Measurements from ENCODE around the gene SPTLC2. TPM values are rescaled to one million over a fixed set of nuclear protein-coding genes. Genes with fewer than 3 reads are reported as not detected.

The SPTLC2 gene
- total RNA-seq, 1 donor from 2014 or later, result 33.0 TPM

GRCh38 chr14:77610553-77610952 is 5.9 kb downstream of the SPTLC2 start:
- no peak for TF ChIP-seq CTCF (IDR thresholded peaks at IDR 0.05; ENCODE audit: insufficient read depth, low read length, poor library complexity, severe bottlenecking)
- DNase-seq (ENCODE audit: low read depth), result no peak
- no peak overlapping the region for H3K4me3 ChIP-seq (ENCODE audit: low read depth, low read length)
- no peaks in the 10 kb centered on the region for H3K27me3 ChIP-seq (ENCODE audit: control insufficient read depth, insufficient read depth, low read length)
- no peaks in the 10 kb centered on the region for H3K36me3 ChIP-seq (ENCODE audit: control insufficient read depth, insufficient read depth, low read length)

DNA sequence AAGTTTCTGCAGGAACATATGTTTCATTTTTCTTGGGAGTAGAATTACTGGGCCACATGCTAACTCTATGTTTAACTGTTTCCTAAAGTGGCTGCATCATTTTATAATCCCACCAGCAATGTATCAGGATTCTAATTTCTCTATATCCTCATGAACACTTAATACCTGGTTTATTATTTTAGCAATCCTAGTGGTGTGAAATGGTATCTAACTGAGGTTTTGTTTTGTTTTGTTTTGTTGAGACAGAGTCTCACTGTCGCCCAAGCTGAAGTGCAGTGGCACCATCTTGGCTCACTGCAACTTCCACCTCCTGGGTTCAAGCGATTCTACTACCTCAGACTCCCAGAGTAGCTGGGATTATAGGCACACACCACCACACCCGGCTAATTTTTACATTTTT is 6.5 kb downstream of the SPTLC2 start:
- DNase-seq (ENCODE audit: low read depth), result no peak
- no peak for TF ChIP-seq CTCF (IDR thresholded peaks at IDR 0.05; ENCODE audit: insufficient read depth, low read length, poor library complexity, severe bottlenecking)
- Histone ChIP-seq H3K36me3 (ENCODE audit: control insufficient read depth, insufficient read depth, low read length) (no peaks in the 10 kb centered on the region), H3K4me3 (ENCODE audit: low read depth, low read length) (no peak overlapping the region), H3K27me3 (ENCODE audit: control insufficient read depth, insufficient read depth, low read length) (no peaks in the 10 kb centered on the region)

DNA sequence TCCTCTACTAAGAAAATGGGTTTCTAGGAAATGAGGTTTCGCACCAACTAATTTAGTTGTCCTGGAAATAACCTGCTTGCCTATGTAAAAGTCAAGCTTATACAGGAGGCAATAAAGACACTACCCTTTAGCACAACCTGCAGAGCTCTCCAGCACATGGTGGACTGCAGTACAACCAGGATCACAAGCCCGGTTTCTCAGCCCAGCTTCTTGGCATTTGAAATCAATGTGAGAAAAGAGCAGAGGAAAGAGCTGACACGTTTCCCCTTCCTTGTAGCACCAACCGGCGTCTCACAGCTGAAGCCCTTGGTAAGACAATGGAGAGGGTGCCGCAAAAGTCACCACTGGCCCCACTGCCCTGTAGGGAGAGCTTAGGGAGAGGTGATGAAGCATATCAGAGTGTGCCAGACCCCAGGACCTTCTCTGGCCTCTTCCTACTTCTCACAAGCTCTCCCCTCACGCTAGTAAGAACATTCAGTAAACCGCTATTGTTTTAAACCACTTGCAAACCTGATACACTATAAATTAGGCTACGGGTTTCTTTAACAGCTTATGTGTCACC is 8.6 kb downstream of the SPTLC2 start:
- no peak for DNase-seq (ENCODE audit: low read depth)
- TF ChIP-seq CTCF (IDR thresholded peaks at IDR 0.05; ENCODE audit: insufficient read depth, low read length, poor library complexity, severe bottlenecking), result no peak
- Histone ChIP-seq H3K27me3 (ENCODE audit: control insufficient read depth, insufficient read depth, low read length) (no peaks in the 10 kb centered on the region), H3K36me3 (ENCODE audit: control insufficient read depth, insufficient read depth, low read length) (no peaks in the 10 kb centered on the region), H3K4me3 (ENCODE audit: low read depth, low read length) (no peak overlapping the region)

- TF ChIP-seq CTCF (IDR thresholded peaks at IDR 0.05; ENCODE audit: insufficient read depth, low read length, poor library complexity, severe bottlenecking), result no peak
- DNase-seq (ENCODE audit: low read depth), result no peak
- Histone ChIP-seq H3K36me3 (ENCODE audit: control insufficient read depth, insufficient read depth, low read length) (no peaks in the 10 kb centered on the region), H3K27me3 (ENCODE audit: control insufficient read depth, insufficient read depth, low read length) (no peaks in the 10 kb centered on the region), H3K4me3 (ENCODE audit: low read depth, low read length) (no peak overlapping the region)
Observed at GRCh38 chr14:77605392-77605972, 11.0 kb downstream of the SPTLC2 start.

GRCh38 chr14:77603654-77604255 is 12.7 kb downstream of the SPTLC2 start:
- H3K36me3 ChIP-seq (ENCODE audit: control insufficient read depth, insufficient read depth, low read length), result no peaks in the 10 kb centered on the region
- H3K27me3 ChIP-seq (ENCODE audit: control insufficient read depth, insufficient read depth, low read length), result no peaks in the 10 kb centered on the region
- peak; percentile 50 for TF ChIP-seq CTCF (IDR thresholded peaks at IDR 0.05; ENCODE audit: insufficient read depth, low read length, poor library complexity, severe bottlenecking)
- no peak overlapping the region for H3K4me3 ChIP-seq (ENCODE audit: low read depth, low read length)
- no peak for DNase-seq (ENCODE audit: low read depth)

Data from kidney epithelial cell (primary cell).